TTC549 (cell line): ENCODE measurements around the gene XXYLT1.
"Not testable (repeated sequence)": the region's sequence is repeated elsewhere in the genome, so short reads cannot be mapped to it uniquely, and the experiment has no call there.

Source experiments
- FAIRE-seq: peaks from 2 replicates; lab custom pipeline; 2012; peaks lifted over from hg19 to GRCh38; lab: Jason Lieb, UNC

XXYLT1 gene

DNA sequence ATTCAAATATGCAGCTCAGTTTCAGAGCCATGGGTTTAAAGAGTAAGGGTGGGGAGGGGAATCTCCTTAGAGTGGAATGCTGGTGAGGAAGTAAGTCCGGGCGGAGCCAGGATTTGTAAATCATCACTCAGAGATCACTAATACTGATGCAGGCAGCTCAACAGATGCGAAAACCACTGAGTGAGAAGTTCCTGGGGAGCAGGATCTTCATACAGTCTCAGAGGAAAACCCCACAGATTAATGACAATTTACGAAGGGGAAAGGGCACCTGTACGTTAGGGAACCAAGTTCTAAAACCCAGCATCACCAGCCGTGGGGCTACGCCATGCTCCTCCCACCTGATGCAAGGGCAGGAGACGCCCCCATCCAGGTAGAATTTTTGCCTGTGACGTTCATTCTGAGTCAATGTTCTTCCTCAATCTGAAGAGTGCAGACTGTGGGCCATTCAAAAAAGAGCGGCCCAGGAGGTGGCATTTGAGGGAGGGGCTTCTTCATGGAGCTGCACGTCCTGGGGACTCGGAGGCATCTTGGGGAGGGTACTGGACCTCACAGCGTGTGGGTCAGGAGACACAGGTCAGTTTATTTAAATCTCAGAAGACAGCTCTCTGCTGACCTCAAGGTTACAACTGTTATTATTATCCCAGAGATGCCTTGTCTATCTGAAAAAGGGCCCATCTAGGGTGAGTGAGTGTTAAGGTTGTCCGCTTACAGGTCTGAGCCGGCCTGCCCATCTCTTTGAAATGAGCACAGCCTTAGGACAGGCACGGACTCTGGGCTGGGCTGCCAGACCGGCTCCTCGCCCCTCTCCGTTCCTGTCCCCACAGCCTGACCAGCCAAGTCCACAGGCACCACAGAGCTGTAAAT lies 228.0 kb downstream of the XXYLT1 start:
- no peak for FAIRE-seq

DNA sequence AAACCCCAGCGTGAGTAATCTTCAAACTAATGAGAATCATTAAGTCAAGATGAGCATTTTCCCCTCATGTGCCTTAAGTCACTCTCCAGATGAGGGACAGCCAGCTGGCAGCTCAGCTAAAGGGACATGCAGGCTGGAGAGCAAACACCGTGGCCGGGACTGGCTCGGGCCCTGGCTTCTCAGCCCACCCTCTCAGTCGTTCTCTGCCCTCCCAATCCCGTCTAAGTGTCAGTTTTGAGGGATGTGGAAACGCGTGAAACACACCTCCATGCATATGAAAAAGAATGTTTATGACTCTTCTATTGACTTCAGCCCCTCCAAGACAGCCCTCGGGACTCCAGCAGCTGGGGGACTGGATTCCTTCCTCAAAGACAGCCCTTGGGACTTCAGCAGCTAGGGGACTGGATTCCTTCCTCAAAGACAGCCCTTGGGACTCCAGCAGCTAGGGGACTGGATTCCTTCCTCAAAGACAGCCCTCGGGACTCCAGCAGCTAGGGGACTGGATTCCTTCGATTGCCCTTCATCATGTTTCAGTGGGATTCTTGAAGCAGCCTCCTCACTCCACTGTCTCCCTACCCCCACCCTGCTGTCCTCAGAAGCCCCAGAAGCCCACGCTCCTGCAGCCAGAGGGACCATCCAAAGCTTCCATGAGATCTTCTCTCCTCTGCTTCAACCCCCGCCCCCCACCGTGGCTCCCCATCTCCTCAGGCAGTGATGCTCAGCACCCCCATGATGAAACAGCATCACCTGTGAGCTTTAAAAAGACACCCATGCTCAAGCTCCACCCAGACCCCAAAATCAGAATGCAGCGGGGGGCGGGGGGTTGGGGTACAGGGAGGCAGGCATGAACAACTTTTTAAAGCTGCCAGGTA lies 228.9 kb downstream of the XXYLT1 start:
- no peak for FAIRE-seq

DNA sequence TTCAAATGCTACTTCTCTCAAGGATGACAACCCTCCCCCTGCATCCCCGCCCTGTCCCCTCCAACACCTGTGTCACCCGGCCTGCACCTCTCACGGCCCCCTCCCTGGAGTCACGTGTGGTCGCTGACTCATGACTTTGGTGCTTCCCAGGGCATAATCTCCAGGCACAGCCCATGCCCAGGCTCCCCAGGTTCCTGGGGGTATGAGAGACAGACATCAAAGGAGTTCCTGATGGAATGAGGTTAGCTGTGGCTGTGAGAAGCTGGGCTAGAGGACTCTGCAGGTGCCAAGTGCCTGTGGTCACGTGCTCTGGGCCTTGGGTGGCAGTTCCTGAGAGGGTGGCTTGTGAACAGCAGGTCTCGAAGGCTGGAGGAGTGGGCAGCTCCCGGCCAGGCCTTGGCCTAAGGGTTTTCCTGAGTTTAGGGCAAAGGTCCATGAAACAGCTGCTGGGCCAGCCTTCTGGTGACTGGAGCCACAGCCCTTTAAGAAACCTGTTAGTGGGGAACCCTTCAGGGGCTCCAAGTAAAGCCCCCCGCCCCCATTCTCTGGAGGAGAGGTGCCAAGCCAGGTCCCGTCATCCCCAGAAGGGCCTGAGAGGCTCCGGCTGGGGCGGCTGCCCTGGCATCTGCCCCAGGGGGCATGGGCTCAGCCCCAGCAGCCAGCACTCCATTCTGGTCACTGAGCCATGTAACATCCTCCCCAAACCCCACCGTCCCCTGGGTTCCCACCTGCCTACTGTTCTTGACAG lies 230.0 kb downstream of the XXYLT1 start:
- no peak for FAIRE-seq

DNA sequence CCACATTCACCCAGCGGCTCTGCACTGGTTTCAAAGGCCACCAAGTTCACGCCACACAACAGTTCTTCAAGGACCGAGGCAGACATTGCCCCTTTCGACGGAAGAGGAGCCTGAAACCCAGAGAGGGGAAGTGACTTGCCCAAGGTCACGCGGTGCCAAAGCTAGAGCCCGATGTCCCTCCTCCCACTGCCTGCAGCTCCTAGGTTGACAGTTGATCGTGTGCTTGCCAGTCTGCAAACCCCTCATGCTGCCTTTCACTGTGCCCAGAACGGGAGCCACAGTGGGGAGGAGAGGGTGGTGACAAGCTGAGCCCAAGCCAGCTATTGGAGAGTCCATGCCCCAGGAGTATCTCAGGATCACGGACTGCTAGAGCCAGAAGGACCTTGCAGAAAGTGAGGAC lies 230.9 kb downstream of the XXYLT1 start:
- FAIRE-seq = no peak

DNA sequence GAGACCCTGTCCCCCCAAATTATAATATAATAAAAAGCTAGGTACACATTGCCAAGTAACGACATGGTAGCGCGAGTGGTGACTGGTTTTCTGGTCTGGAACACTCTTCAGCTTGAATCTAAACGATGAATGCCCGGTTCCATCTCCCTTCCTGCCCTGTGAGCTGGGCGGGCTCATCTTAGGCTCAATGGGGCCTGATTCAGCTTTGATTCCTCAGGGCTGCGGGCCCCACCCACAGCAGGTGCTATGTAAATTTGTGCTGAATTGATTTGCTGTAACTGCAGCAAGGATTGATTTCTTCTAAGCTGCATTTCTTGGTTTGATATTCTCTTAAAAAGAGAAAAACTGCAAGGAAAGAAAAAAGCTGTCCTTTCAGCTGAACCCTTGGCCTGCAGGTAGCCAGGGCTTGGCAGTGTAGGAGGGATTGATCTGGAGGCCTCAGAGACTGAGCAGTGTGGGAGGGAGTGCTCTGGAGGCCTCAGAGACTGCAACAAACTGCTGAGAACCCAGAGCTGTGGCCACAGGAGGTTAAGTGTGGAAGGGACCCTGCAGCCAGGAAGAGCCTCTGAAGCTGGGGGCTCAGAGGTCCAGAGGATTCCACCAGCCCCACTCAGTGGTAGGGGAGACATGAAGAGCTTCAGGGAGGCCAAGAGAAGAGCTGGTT lies 231.6 kb downstream of the XXYLT1 start:
- FAIRE-seq = no peak

DNA sequence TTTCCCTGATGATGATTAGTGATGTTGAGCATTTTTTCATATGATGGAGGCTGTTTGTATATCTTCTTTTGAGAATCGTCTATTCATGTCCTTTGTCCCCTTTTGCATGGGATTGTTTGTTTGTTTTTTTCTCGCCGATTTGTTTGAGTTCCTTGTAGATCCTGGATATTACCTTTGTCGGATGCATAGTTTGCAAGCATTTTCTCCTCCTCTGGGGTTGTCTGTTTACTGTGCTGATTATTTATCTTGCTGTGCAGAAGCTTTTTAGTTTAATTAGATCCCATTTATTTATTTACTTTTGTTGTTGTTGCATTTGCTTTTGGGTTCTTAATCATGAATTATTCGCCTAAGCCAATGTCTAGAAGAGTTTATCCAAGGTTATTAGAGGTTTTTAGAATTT lies 232.8 kb downstream of the XXYLT1 start:
- no peak for FAIRE-seq

DNA sequence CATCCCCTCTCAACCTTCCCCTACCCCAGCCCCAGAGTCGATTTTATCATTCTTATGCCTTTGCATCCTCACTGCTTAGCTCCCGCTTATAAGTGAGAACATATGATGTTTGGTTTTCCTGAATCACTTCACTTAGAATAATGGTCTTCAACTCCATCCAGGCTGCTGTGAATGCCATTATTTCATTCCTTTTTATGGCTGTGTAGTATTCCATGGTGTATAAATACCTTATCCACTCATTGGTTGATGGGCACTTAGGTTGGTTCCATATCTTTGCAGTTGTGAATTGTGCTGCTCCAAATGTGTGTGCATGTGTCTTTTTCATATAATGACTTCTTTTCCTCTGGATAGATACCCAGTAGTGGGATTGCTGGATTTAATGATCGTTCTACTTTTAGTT lies 233.4 kb downstream of the XXYLT1 start:
- FAIRE-seq = not testable (repeated sequence)

DNA sequence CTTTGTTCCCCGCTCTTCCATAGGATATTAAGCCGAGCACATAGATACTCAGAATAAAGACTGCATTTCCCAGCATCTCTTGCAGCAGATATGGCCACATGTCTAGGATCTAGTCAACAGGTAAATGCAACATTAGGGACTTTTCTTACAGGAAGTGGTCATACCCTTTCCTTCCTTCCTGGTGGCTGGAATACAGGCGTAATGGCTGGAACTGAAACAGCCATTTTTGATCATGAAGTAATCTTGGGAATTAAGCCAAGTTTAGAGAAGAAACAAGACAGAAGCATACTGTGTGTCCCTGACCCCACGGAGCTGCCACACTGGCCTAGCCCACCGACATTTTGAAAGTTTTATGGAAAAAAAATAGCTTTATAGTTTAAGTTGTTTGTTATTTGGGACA lies 234.0 kb downstream of the XXYLT1 start:
- FAIRE-seq = no peak

DNA sequence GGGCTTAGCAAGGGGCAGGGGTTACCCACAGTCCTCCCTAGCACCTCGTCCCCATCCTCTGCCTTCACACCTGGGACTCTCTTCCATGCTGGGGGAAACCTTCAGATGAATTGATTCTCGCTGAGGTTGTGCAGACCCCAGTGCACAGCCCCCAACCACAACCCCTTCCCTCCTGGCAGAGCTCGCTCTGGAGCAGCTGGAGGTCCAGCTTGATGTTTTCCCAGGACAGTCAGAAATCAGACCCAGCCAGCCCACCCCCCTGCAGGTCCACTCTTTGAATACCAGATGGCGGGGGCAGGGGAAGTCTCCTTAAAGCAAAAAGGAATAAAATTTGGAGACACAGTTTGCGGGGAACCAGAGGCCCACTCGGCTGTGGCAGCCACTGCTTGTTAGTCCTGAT lies 234.4 kb downstream of the XXYLT1 start:
- no peak for FAIRE-seq

DNA sequence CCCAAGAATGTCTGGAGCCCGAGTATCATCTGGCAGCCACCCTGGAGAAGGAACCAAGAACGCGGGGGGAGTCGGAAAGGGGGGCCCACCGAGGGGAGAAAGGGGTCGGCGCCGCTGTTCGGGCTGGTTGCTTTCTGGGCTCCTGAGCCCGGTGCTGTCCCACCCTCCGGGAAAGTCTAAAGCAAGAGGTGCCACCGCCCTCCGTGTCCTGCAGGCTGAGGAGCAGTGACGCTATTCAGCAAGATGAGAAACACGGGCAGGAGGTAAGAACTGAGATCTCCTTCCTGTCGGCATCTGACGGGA lies 234.8 kb downstream of the XXYLT1 start:
- FAIRE-seq = no peak

DNA sequence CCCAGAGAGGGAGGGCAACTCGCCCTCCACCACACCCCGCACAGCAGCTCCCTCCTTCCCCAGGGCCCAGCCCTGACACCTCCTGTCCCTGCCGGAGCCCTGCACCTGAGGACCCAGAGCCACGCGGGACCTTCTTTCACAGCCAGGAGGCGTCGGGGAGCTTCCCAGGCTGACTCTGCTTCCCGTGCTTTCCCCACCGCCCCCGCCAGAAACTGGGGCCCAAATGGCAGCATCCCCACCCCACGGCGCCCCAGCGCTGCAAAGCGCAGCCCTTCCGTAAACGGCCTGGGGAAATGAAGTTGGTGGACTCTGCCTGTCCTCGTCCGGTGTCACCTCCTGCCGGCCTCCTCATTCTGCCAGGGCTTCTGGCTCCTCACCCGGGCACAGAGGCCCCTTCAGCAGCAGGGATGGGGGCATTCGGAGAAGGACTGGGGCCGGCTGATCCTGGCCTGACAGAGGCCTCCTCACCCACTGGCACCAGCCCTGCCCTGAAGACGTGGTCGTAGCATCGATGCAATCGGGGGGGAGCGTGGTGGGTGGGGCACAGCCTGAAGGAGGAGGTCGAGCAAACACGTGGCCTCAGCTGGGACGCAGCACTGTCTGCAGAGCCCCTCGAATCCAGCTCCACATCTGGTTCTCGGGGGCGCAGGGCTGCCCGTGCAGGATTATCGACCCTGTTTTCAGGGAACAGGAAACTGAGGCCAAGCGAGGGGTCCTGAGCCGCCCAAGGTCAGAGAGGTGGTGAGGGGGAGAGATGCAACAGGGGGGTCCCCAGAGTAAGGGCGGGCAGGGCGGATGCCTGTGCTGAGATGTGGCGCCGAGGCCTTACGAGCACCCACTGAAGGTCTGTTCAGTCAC lies 235.4 kb downstream of the XXYLT1 start:
- FAIRE-seq = no peak

DNA sequence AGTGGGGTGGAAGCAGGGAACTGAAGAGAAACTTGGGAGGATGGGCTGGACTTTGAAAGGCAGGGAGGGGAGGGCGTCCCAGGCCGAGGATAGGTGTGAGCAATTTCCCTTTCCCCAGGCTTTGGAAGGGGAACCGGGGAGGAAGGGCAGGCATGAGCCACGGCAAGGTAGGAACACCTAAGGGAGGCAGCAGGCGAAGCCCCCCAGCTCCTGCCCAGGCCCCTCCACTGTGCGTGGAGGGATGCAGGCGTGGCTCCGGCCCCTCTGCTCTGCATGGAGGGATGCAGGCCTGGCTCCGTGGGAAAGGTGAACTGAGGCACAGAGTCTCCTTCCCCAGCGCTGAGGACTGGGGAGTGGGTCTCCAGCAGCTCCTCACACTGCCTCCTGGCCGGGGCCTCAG lies 236.4 kb downstream of the XXYLT1 start:
- FAIRE-seq = no peak

DNA sequence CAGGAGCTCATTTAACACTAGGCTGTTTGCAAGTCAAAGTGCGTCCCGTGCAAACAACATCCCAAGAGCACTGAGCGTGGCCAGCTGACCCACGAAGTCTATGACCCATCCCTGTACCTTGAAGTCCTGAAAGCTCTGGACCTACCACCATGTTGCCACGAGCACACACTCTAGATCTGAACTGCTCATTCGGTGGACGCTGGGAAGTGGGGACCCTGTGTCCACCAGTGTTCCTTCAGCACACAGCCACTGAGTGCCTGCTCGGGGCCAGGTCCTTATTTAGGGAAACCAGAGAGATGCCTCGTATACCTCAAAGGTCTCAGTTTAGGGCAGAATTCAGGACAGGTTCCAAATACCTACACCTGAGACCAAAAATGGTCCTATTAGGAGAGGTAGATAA lies 236.9 kb downstream of the XXYLT1 start:
- no peak for FAIRE-seq

DNA sequence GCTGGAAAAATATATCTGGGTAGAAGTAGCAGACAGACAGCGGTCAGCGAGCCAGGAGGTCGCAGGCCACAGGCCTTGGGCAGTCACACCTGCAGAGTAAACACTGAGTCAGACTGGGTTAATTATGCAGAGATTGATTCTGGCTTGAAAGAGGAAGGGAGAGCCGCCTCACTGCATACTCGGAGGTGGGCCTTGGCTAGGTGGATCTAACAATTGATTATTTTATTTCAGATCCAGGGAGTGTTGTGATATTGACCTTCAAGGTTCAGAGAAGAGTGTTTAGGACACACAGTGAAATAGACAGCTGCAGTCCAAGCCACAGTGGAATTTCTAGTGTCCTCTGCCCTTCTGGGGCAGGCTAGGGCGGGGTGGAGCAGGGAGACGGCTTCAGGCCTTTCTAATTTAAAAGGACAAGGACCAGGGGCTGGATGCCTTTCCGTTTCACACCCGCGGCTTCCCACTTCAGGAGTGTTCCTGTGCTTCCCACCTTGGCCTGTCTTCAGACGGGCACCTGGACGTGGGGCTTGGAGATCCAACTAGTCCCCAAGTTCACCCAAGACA lies 237.3 kb downstream of the XXYLT1 start:
- FAIRE-seq = no peak

DNA sequence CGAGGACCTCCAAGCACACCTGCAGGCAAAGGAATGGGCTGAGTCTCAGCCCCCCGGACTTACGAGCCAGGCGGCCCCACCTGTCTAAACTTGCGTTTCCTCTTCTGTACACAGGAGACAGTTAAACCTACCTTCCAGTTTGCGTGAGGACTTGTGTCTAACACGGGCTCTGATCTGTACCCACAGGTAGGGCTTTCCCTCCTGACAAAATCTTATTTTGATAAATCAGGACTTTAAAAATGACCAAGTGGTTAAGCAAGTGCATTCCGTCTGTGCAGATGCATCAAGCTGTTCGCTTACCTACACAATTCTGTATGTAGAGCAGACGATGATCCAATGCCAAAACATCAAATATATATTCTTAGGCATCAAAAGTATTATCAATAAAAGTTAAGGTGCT lies 238.0 kb downstream of the XXYLT1 start:
- no peak for FAIRE-seq

DNA sequence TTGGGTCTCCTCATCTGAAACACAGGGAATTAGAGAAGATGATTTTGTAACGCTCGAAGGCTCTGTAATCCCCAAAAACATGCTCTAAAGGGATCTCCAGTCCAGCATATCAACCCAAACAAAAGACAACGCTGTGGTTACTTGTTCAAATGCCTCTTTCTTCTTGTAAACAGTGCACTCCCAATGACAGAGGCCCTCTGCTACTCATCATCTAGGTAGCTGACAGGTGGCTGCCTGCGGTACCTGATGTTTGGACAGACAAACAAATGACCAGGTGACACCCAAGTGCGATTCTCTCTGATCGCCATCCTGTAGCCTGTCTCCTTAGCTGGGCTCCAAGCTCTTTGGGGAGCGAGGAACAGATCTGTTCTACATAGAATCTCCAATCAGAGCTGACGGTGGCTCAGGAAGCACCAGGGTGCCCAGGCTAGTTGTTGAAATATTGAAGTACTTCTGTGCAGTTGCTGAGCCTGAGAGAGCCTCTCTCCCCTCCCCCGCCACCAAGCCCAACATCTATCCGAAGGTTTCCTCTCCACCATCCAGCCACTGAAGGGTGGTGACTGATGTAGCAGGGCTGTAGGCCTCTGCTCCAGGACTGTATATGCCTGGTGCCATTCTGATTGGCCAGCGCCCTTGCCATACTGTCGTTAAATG lies 238.7 kb downstream of the XXYLT1 start:
- FAIRE-seq = no peak

DNA sequence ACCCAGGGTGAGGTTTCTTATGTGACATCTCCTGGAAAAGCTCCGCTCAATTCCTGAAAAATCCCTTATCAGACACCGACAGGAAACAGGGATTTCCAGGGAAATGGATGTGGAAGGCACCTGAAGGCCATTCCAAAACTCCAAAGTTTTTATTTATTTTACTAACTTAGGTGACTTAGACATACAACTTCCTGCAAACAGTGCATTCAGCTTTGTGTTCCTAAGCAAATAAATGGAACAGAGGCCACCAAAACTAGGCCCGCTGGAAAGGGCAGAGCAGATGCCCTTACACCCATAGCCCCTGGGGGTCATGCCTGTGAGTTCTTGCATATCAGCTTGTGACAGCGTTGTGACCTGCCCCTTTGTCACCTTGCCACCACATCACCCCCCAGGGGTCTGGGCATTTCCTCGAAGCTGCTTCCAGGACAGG lies 239.4 kb downstream of the XXYLT1 start:
- FAIRE-seq = no peak

DNA sequence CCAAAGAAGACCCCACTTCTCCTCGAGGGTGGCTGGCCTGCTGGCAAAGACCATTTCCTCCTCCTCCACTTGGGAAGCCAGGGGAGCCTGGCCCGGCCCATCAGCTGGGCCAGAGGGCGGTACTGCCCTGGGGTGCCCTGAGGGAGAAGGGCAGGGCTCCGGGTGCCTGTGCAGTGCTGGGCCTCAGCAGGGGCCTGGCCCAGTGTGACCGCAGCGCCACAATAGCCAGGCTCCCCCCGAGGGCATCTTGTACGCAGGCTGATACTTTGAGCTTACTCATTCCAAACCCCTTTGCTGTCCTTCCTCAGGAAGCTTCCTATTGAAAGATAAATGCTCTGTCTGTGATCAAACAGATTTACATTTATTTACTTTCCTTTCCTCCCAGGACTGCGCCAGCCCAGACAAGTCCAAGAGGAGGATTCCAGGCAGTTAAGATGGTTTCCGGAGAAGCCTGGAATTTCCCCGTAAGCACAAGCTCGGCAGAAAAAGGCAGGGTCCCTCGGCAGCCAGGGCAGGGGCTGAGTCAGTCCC lies 240.1 kb downstream of the XXYLT1 start:
- no peak for FAIRE-seq

DNA sequence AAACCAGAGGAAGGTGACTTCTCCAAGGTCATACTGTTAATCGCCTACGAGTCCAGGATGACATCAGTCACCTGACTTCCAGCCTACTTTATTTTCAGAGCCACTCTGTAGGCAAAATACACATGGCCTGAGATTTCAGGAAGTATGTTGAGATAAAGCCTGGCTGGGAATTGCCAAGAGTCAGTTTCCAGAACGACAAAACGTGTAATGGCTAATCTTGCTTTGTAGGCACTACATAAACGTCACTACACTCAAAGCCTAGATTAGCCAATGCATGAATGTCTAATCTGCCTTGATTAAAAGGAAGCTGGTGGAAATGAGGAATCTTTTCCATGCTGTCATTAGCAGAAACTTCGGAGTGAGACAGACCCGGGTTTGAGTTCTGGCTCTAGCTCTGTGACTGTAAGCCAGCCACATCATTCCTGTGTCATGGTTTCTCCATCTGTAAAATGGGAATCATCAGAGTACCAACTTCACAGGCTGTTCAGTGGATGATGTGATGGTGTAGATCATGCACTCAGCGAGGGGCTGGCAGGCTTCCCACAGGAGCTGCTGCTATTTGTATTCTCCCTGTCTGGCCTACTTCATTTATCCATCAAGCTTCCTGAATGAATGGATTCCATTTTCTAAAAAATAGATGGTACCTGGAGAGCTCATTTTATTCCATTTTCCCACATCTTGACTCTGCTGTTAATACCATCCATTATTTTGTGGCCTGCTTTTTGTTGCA lies 241.9 kb downstream of the XXYLT1 start:
- FAIRE-seq = no peak

DNA sequence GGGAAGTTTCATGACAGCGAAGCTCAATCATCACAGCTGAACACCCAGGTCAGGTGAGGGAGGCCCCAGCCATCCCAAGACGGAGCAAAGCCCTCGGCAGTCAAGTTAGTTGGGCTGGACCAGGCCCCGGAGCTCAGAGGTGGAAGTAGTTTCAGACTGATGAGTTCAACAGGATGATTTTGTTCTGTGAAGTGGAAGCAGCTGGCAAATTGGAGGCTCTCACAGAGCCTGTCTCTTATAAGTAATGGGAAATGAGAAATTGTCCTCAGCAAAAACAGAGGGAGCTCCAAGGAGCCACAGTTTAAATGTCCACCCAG lies 245.1 kb downstream of the XXYLT1 start:
- FAIRE-seq = no peak
